SK-N-MC (cell line): ENCODE measurements around the gene MYCBP2.
"Not testable (repeated sequence)": the region's sequence is repeated elsewhere in the genome, so short reads cannot be mapped to it uniquely, and the experiment has no call there.

Source experiments
- EZH2 ChIP-seq: fragments of 200-600 bp; sonication (generic); IDR thresholded peaks from one replicate; pipeline ENCODE4 v1.6.1; 2017; ENCODE audit warnings: antibody characterized with exemption
- POLR2AphosphoS5 ChIP-seq: IDR thresholded peaks from 2 replicates; pipeline ENCODE4 v1.6.1; 2012; ENCODE audit warnings: mild to moderate bottlenecking, low read depth, low read length, borderline replicate concordance

DNA sequence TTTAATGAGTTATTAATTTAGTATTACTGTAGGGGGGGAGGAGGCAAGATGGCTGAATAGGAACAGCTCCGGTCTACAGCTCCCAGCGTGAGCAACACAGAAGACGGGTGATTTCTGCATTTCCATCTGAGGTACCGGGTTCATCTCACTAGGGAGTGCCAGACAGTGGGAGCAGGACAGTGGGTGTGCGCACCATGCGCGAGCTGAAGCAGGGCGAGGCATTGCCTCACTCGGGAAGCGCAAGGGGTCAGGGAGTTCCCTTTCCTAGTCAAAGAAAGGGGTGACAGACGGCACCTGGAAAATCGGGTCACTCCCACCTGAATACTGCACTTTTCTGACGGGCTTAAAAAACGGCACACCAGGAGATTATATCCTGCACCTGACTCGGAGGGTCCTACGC is 127.9 kb downstream of the MYCBP2 start:
- not testable (repeated sequence) for TF ChIP-seq POLR2AphosphoS5, EZH2
